HL-60 (cell line): Measurements from ENCODE around the gene NANOS1.

ENCODE experiments used
- GABPA ChIP-seq: IDR thresholded peaks from 2 replicates; pipeline ENCODE4 v1.6.1; 2012; ENCODE audit warnings: low read depth
- POLR2AphosphoS5 ChIP-seq: IDR thresholded peaks from 2 replicates; pipeline ENCODE4 v1.6.1; 2012; ENCODE audit warnings: low read depth
- SPI1 ChIP-seq: IDR thresholded peaks from 2 replicates; pipeline ENCODE4 v1.6.1; 2012; ENCODE audit warnings: low read depth, mild to moderate bottlenecking, borderline replicate concordance
- TF ChIP-seq, protein P1 (sequence below): IDR thresholded peaks from one replicate; pipeline ENCODE4 v1.5.1; 2011; ENCODE audit warnings: low read length, control low read depth, inconsistent platforms; ENCODE audit not compliant: insufficient read depth
- TF ChIP-seq, protein P2 (sequence below): IDR thresholded peaks from 2 replicates; pipeline ENCODE4 v1.6.1; 2012; ENCODE audit warnings: low read depth; ENCODE audit not compliant: insufficient replicate concordance

DNA sequence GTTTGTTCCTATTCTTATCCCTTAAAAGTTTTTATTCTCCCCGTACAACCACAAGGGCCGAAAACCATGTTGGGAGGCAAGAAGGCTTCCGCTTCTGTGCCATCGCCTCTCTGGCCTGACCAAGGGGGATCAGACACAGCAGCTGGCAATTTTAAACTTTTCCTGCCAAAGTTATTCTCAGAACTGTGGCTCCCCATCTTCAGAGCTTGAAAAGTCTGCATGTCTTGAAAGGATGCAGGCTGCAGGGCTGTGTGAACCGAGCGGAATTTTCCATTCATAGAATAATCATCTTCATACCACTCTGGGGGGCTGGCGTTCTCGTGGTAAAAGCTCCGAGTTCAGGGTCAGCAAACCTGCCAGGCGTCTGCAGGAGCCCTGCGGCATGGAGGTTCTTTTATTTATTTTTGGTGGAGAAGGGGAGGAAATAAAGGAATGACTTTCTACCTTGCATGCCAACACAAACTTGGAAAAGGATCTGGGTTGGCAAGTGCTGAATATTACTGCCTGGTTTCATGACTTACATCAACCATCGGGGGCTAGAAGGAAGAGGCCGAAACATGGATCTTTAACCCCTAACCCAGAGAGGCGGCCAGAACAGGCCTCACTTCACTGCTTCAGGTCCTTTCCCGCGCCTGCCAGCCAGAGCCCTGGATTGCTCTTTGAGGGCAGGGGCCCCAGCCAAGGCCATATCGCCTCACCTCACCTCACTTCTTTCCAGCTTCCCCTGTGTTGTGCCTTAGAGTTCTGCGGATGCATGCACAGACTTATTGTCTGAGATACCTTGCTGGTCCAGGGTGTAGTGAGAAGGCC, 3.0 kb upstream of the NANOS1 start:
- TF ChIP-seq, protein P1, sequence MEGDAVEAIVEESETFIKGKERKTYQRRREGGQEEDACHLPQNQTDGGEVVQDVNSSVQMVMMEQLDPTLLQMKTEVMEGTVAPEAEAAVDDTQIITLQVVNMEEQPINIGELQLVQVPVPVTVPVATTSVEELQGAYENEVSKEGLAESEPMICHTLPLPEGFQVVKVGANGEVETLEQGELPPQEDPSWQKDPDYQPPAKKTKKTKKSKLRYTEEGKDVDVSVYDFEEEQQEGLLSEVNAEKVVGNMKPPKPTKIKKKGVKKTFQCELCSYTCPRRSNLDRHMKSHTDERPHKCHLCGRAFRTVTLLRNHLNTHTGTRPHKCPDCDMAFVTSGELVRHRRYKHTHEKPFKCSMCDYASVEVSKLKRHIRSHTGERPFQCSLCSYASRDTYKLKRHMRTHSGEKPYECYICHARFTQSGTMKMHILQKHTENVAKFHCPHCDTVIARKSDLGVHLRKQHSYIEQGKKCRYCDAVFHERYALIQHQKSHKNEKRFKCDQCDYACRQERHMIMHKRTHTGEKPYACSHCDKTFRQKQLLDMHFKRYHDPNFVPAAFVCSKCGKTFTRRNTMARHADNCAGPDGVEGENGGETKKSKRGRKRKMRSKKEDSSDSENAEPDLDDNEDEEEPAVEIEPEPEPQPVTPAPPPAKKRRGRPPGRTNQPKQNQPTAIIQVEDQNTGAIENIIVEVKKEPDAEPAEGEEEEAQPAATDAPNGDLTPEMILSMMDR: no peak
- TF ChIP-seq, protein P2, sequence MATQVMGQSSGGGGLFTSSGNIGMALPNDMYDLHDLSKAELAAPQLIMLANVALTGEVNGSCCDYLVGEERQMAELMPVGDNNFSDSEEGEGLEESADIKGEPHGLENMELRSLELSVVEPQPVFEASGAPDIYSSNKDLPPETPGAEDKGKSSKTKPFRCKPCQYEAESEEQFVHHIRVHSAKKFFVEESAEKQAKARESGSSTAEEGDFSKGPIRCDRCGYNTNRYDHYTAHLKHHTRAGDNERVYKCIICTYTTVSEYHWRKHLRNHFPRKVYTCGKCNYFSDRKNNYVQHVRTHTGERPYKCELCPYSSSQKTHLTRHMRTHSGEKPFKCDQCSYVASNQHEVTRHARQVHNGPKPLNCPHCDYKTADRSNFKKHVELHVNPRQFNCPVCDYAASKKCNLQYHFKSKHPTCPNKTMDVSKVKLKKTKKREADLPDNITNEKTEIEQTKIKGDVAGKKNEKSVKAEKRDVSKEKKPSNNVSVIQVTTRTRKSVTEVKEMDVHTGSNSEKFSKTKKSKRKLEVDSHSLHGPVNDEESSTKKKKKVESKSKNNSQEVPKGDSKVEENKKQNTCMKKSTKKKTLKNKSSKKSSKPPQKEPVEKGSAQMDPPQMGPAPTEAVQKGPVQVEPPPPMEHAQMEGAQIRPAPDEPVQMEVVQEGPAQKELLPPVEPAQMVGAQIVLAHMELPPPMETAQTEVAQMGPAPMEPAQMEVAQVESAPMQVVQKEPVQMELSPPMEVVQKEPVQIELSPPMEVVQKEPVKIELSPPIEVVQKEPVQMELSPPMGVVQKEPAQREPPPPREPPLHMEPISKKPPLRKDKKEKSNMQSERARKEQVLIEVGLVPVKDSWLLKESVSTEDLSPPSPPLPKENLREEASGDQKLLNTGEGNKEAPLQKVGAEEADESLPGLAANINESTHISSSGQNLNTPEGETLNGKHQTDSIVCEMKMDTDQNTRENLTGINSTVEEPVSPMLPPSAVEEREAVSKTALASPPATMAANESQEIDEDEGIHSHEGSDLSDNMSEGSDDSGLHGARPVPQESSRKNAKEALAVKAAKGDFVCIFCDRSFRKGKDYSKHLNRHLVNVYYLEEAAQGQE: no peak
- TF ChIP-seq POLR2AphosphoS5 (no peak), GABPA (no peak), SPI1 (no peak)
